Activated T-cell treated with anti-CD3 and anti-CD28 coated beads, Interleukin-2, amount 50 U/mL, for 24 hours (primary cell): ENCODE results near the gene MVB12B.

ENCODE experiments used
- DNase-seq: peaks from one replicate; pipeline ENCODE4 v3.0.0-alpha.2; 2020
- H3K27ac Mint-ChIP-seq: 2 replicates; pipeline ENCODE4 v1.8.0; 2020; ENCODE audit warnings: mild to moderate bottlenecking, mixed read lengths
- H3K27me3 Mint-ChIP-seq: 2 replicates; pipeline ENCODE4 v1.8.0; 2020; ENCODE audit warnings: mixed read lengths
- H3K36me3 Mint-ChIP-seq: 2 replicates; pipeline ENCODE4 v1.8.0; 2020; ENCODE audit warnings: low read depth, mixed read lengths
- H3K4me1 Mint-ChIP-seq: 2 replicates; pipeline ENCODE4 v1.8.0; 2020; ENCODE audit warnings: low read depth, mixed read lengths
- H3K4me3 Mint-ChIP-seq: 2 replicates; pipeline ENCODE4 v1.8.0; 2020; ENCODE audit warnings: mild to moderate bottlenecking, moderate library complexity, mixed read lengths
- H3K9me3 Mint-ChIP-seq: 2 replicates; pipeline ENCODE4 v1.8.0; 2020; ENCODE audit warnings: mixed read lengths

Gene MVB12B

GRCh38 chr9:126374366-126374781 is 47.7 kb downstream of the MVB12B start:
- no peaks in the 10 kb centered on the region for H3K27me3 Mint-ChIP-seq
- H3K27ac Mint-ChIP-seq: no peak overlapping the region

GRCh38 chr9:126375386-126375785 is 48.8 kb downstream of the MVB12B start:
- Mint-ChIP-seq H3K4me1 (peaks cover 18% of the 10 kb centered on the region), H3K36me3 (no peaks in the 10 kb centered on the region), H3K27ac (peak overlapping the region; percentile 24), H3K4me3 (no peak overlapping the region), H3K27me3 (no peaks in the 10 kb centered on the region), H3K9me3 (no peaks in the 10 kb centered on the region)
- no peak for DNase-seq

More at GRCh38 chr9:126374366-126374781, 47.7 kb downstream of the MVB12B start:
- Mint-ChIP-seq H3K9me3 (no peaks in the 10 kb centered on the region), H3K4me1 (peaks cover 18% of the 10 kb centered on the region), H3K36me3 (no peaks in the 10 kb centered on the region), H3K4me3 (no peak overlapping the region)
- DNase-seq: no peak

GRCh38 chr9:126376311-126377175 is 49.9 kb downstream of the MVB12B start:
- H3K9me3 Mint-ChIP-seq: no peaks in the 10 kb centered on the region
- no peak for DNase-seq
- H3K4me3 Mint-ChIP-seq: no peak overlapping the region
- no peaks in the 10 kb centered on the region for H3K27me3 Mint-ChIP-seq
- H3K4me1 Mint-ChIP-seq: peaks cover 18% of the 10 kb centered on the region
- H3K36me3 Mint-ChIP-seq: no peaks in the 10 kb centered on the region
- H3K27ac Mint-ChIP-seq: no peak overlapping the region

DNA sequence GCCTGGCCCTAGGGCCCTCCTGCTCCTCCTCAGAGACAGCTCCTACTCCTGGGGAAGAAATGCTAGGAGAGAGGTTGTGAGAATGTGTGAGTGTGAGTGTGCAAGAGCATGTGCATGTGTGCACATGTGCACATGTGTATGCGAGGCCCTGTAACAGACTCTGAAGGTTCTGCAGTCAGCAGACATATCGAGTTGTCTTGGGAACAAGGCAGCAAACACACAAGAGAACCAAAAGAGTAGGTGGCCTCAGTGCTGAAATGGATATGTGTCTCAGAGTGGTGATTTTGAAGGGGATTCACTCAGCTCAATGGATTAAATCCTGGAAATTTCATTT is 50.5 kb downstream of the MVB12B start:
- Mint-ChIP-seq H3K36me3 (no peaks in the 10 kb centered on the region), H3K9me3 (no peaks in the 10 kb centered on the region), H3K27ac (no peak overlapping the region), H3K27me3 (no peaks in the 10 kb centered on the region), H3K4me3 (no peak overlapping the region), H3K4me1 (peaks cover 17% of the 10 kb centered on the region)
- DNase-seq: no peak

DNA sequence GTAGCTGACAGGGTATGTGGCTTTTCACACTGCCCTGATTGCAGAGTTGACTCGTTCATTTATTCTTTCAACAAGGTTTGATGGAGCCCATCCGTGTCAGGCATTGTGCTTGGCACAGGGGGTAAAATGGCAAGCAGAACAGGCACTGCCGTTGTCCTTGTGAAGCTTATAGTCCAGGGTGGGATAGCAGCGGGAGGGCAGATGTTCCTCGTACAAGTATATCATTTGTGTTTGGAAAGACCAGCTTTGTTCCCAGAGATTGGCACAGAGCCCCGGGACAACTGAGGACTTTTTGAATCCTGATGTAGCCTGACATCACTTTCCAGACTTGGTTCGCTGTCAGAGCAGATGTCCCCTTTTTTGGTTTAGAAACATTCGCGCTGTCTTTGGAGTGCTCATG is 50.9 kb downstream of the MVB12B start:
- Mint-ChIP-seq H3K27ac (no peak overlapping the region), H3K27me3 (no peaks in the 10 kb centered on the region), H3K4me1 (peaks cover 17% of the 10 kb centered on the region), H3K36me3 (no peaks in the 10 kb centered on the region), H3K9me3 (no peaks in the 10 kb centered on the region), H3K4me3 (no peak overlapping the region)
- DNase-seq: no peak

GRCh38 chr9:126378761-126379160 is 52.1 kb downstream of the MVB12B start:
- Mint-ChIP-seq H3K27ac (no peak overlapping the region), H3K4me3 (no peak overlapping the region), H3K4me1 (peaks cover 14% of the 10 kb centered on the region), H3K9me3 (no peaks in the 10 kb centered on the region), H3K27me3 (no peaks in the 10 kb centered on the region), H3K36me3 (no peaks in the 10 kb centered on the region)
- DNase-seq: no peak

- Mint-ChIP-seq H3K27me3 (no peaks in the 10 kb centered on the region), H3K4me1 (peaks cover 14% of the 10 kb centered on the region), H3K27ac (no peak overlapping the region), H3K36me3 (no peaks in the 10 kb centered on the region), H3K4me3 (no peak overlapping the region), H3K9me3 (no peaks in the 10 kb centered on the region)
- DNase-seq: no peak
These were observed 53.2 kb downstream of the MVB12B start for GRCh38 chr9:126379661-126380360.

GRCh38 chr9:126380447-126380846 is 53.8 kb downstream of the MVB12B start:
- Mint-ChIP-seq H3K4me1 (peaks cover 10% of the 10 kb centered on the region), H3K9me3 (no peaks in the 10 kb centered on the region), H3K27ac (no peak overlapping the region), H3K27me3 (no peaks in the 10 kb centered on the region), H3K36me3 (no peaks in the 10 kb centered on the region), H3K4me3 (no peak overlapping the region)
- no peak for DNase-seq

GRCh38 chr9:126381195-126381594 is 54.6 kb downstream of the MVB12B start:
- Mint-ChIP-seq H3K4me1 (peaks cover 3% of the 10 kb centered on the region), H3K27me3 (no peaks in the 10 kb centered on the region), H3K9me3 (no peaks in the 10 kb centered on the region), H3K36me3 (no peaks in the 10 kb centered on the region), H3K4me3 (no peak overlapping the region), H3K27ac (no peak overlapping the region)
- no peak for DNase-seq

GRCh38 chr9:126383406-126384046 is 56.9 kb downstream of the MVB12B start:
- H3K36me3 Mint-ChIP-seq: peaks cover 7% of the 10 kb centered on the region
- DNase-seq: no peak
- H3K27me3 Mint-ChIP-seq: no peaks in the 10 kb centered on the region
- H3K9me3 Mint-ChIP-seq: no peaks in the 10 kb centered on the region
- no peak overlapping the region for H3K4me3 Mint-ChIP-seq
- no peak overlapping the region for H3K27ac Mint-ChIP-seq
- no peaks in the 10 kb centered on the region for H3K4me1 Mint-ChIP-seq

DNA sequence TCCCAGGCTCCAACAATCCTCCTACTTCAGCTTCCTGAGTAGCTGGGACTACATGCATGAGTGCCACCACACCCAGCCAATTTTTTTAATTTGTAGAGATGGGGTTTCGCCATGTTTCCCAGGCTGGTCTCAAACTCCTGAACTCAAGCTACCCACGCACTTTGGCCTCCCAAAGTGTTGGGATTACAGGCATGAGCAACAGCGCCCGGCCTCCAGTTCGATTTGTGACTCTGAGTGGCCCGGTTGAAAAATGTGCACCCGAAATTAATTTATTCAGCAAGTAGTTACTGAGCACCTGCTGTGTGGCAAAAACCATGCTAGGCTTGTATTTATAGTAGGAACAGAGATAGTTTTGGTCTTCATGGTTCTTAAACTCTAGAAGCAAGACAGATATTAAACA is 58.3 kb downstream of the MVB12B start:
- Mint-ChIP-seq H3K4me3 (no peak overlapping the region), H3K9me3 (no peaks in the 10 kb centered on the region), H3K27ac (no peak overlapping the region), H3K36me3 (peaks cover 7% of the 10 kb centered on the region), H3K4me1 (peaks cover 1% of the 10 kb centered on the region), H3K27me3 (no peaks in the 10 kb centered on the region)
- no peak for DNase-seq

- H3K27ac Mint-ChIP-seq: no peak overlapping the region
- peaks cover 3% of the 10 kb centered on the region for H3K4me1 Mint-ChIP-seq
- DNase-seq: no peak
- no peaks in the 10 kb centered on the region for H3K27me3 Mint-ChIP-seq
- H3K9me3 Mint-ChIP-seq: no peaks in the 10 kb centered on the region
- H3K4me3 Mint-ChIP-seq: no peak overlapping the region
- H3K36me3 Mint-ChIP-seq: peaks cover 7% of the 10 kb centered on the region
These were observed 59.5 kb downstream of the MVB12B start for GRCh38 chr9:126386088-126386487.

DNA sequence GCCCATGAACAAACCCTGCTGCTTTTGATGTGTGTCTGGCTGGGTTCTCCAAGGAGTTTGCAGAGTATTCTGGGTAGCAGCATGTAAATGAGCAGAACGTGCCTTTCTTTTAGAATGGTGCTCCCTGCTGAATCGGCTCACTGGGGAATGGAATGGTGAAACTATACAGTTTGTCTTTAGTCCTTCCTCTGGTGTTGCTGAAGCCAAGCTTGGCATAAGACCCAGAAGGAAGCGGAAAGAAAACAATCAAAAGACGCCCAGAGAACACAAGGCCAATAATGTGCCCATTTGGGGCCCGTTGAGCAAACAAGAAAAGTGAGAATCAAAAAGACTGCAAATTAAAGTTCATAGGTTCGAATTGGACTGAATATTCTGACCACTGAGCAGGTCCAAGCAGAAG is 60.1 kb downstream of the MVB12B start:
- DNase-seq: no peak
- Mint-ChIP-seq H3K9me3 (no peaks in the 10 kb centered on the region), H3K4me1 (peaks cover 3% of the 10 kb centered on the region), H3K27ac (no peak overlapping the region), H3K4me3 (no peak overlapping the region), H3K27me3 (no peaks in the 10 kb centered on the region), H3K36me3 (peaks cover 7% of the 10 kb centered on the region)

GRCh38 chr9:126388964-126389708 is 62.5 kb downstream of the MVB12B start:
- Mint-ChIP-seq H3K27ac (no peak overlapping the region), H3K27me3 (no peaks in the 10 kb centered on the region), H3K4me1 (peaks cover 3% of the 10 kb centered on the region), H3K36me3 (peaks cover 14% of the 10 kb centered on the region), H3K9me3 (no peaks in the 10 kb centered on the region), H3K4me3 (no peak overlapping the region)
- no peak for DNase-seq
